Kidney (tissue), 14 donors: ENCODE measurements around the gene LCN1. TPM values are rescaled to one million over a fixed set of nuclear protein-coding genes. Genes with fewer than 3 reads are reported as not detected.

Source experiments
- DNase-seq, 5 donors: peaks; one replicate each; pipeline ENCODE4 v3.0.0-alpha.2; 2013 to 2020
- FAIRE-seq: peaks from 2 replicates; lab custom pipeline; 2012; peaks lifted over from hg19 to GRCh38; lab: Jason Lieb, UNC
- H3K27ac ChIP-seq, 2 donors: one replicate each; pipeline ENCODE4 v1.7.0; 2013; ENCODE audit warnings: low read depth in 2 of 2, low read length in 2 of 2, inconsistent platforms in 1 of 2
- H3K27me3 ChIP-seq: one replicate; pipeline ENCODE4 v1.7.1; 2013; ENCODE audit warnings: low read length, inconsistent platforms; ENCODE audit not compliant: control insufficient read depth, insufficient read depth
- H3K36me3 ChIP-seq, 3 donors: one replicate each; pipeline versions ENCODE4 v1.7.0 to v1.7.1; 2013; ENCODE audit warnings: low read length in 3 of 3, control low read depth in 1 of 3, inconsistent platforms in 1 of 3; ENCODE audit not compliant: insufficient read depth in 3 of 3, control insufficient read depth in 2 of 3
- H3K4me1 ChIP-seq, 3 donors: one replicate each; pipeline versions ENCODE4 v1.7.0 to v1.7.1; 2013; ENCODE audit warnings: low read length in 3 of 3, inconsistent platforms in 1 of 3, low read depth in 1 of 3; ENCODE audit not compliant: control insufficient read depth in 2 of 3, insufficient read depth in 2 of 3
- H3K4me3 ChIP-seq, 3 donors: one replicate each; pipeline versions ENCODE4 v1.7.0 to v1.8.1; 2013; ENCODE audit warnings: low read length in 3 of 3, control low read depth in 1 of 3, inconsistent platforms in 1 of 3
- H3K9ac ChIP-seq, 3 donors: one replicate each; pipeline versions ENCODE4 v1.7.0 to v1.7.1; 2013; ENCODE audit warnings: low read length in 3 of 3, control low read depth in 1 of 3, inconsistent platforms in 1 of 3
- H3K9me3 ChIP-seq, 3 donors: one replicate each; pipeline versions ENCODE4 v1.7.0 to v1.7.1; 2013; ENCODE audit warnings: low read length in 3 of 3, control low read depth in 1 of 3, inconsistent platforms in 1 of 3; ENCODE audit not compliant: control insufficient read depth in 2 of 3, insufficient read depth in 1 of 3
- intact Hi-C: fragments of 100-400 bp; cut with DNase I; formaldehyde crosslinking; loops from one replicate; pipeline ENCODE4 v1.11.1; 2022
- polyA plus RNA-seq: library from polyadenylated mRNA; stranded (reverse); fragments of 350-450 nt; fragmentation: Illumina TruSeq; extraction: RNeasy Lipid Tissue Mini Kit (QIAGEN cat#74804); gene quantifications from one replicate; pipeline ENCODE4 v1.2.3, GENCODE V29; 2014; ENCODE audit warnings: low read depth, low replicate concordance; ENCODE audit not compliant: insufficient read depth
- total RNA-seq: library from RNA; stranded (reverse); fragmentation: NEBNext Ultra II Directional; extraction: Animal tissue kit (Norgen Biotek cat#: 25700); gene quantifications from one replicate; pipeline ENCODE4 v1.2.1, GENCODE V29; 2021
- TF ChIP-seq, protein P1 (sequence below): IDR thresholded peaks from 3 replicates; pipeline ENCODE4 v1.5.1; 2012; ENCODE audit warnings: mild to moderate bottlenecking, moderate library complexity, borderline replicate concordance; ENCODE audit not compliant: insufficient read depth; ENCODE audit errors: extremely low read depth
- donor health status: control.
- donor health status: control.
- donor health status: control.
- donor health status: control.
- donor health status: control.
- donor health status: DM: yes; HTN: yes; CAD: no.
- donor health status: Normal renal cell carcinoma (clear cell type).

Gene LCN1
- total and polyA plus RNA-seq, 2 donors from 2014 or later: not detected

GRCh38 chr9:135478829-135479468 lies 42.3 kb upstream of the LCN1 start:
- H3K27me3 ChIP-seq: no peaks in the 10 kb centered on the region
- H3K9me3 ChIP-seq: no peaks in the 10 kb centered on the region
- intact Hi-C loops: no loop called here
- H3K4me3 ChIP-seq: peak overlapping the region in 2 of 3 donors; percentile 19 to 63
- H3K9ac ChIP-seq: peak overlapping the region in 1 of 3 donors; percentile 28
- H3K27ac ChIP-seq: peak overlapping the region; percentile 80 to 89
- H3K36me3 ChIP-seq: no peaks in the 10 kb centered on the region
- peak; percentile 55 to 77 (median 72) for DNase-seq
- TF ChIP-seq, protein P1, sequence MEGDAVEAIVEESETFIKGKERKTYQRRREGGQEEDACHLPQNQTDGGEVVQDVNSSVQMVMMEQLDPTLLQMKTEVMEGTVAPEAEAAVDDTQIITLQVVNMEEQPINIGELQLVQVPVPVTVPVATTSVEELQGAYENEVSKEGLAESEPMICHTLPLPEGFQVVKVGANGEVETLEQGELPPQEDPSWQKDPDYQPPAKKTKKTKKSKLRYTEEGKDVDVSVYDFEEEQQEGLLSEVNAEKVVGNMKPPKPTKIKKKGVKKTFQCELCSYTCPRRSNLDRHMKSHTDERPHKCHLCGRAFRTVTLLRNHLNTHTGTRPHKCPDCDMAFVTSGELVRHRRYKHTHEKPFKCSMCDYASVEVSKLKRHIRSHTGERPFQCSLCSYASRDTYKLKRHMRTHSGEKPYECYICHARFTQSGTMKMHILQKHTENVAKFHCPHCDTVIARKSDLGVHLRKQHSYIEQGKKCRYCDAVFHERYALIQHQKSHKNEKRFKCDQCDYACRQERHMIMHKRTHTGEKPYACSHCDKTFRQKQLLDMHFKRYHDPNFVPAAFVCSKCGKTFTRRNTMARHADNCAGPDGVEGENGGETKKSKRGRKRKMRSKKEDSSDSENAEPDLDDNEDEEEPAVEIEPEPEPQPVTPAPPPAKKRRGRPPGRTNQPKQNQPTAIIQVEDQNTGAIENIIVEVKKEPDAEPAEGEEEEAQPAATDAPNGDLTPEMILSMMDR: no peak
- FAIRE-seq: no peak
- peaks cover 0 to 8% (median 0%) of the 10 kb centered on the region in 3 donors for H3K4me1 ChIP-seq

GRCh38 chr9:135479469-135480052 lies 41.7 kb upstream of the LCN1 start, which contains the start of gene PPP1R26:
TSS of gene PPP1R26 (plus strand) at chr9:135479782. CDS start at chr9:135484511, 4,729 bp downstream.
- FAIRE-seq (no peak), DNase-seq (peak in 4 of 5 donors; percentile 38 to 67 (median 54))
- H3K4me1 ChIP-seq: peaks cover 0 to 8% (median 0%) of the 10 kb centered on the region in 3 donors
- peak within 1 kb of the TSS; percentile 56 to 79 (median 71) for H3K4me3 ChIP-seq
- no peaks in the 10 kb centered on the region for H3K27me3 ChIP-seq
- H3K27ac ChIP-seq: peak within 1 kb of the TSS; percentile 80 to 89
- intact Hi-C loops: no loop called here
- TF ChIP-seq, protein P1: no peak
- peak within 1 kb of the TSS; percentile 6 to 55 (median 51) for H3K9ac ChIP-seq
- no peaks in the 10 kb centered on the region for H3K9me3 ChIP-seq
- peaks cover 0 to 3% (median 0%) of the 10 kb centered on the region in 3 donors for H3K36me3 ChIP-seq

DNA sequence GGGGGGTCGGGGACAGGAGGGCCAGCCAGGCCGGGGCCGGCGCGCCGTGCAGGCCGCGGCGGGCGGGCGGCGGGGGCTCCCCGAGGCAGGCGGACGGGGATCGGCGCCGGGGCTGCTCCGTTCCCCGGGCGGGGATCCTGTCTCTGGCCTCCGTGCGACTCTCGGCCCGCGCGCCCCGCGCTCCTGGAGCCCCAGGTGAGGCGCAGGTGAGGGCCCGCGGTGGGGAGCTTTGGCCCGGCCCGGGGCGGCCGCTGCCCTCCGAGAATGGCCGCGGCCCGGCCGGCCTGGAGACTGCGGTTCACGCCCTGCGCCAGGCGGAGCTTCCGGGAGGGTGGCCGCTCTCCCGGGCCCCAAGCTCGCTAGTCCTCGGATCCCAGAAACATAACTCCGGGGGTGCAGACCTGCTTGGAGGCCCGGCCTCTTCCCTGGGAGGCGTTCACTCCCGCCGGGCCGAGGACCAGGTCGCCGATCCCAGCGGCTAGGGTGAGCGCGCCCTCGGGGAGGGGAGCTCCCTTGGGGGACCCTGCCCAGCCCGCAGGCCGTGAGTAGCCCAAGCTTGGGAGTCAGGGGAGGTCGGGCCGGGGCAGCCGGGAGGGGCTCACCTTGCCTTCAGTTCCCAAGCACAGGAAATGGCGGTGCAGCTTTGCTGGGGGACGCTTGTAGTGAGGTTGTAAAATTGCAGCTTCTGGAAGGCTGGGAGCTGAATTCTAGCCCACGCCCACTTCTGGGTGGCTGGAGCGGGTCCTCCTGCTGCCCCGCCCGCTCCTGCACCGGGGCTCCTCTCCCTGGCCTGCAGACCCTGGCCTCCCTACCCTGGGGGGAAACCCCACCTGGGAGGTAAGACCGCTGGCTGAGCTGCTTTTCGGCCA lies 40.9 kb upstream of the LCN1 start:
- no peak for FAIRE-seq
- TF ChIP-seq, protein P1: no peak
- intact Hi-C loops: no loop called here
- H3K27me3 ChIP-seq: no peaks in the 10 kb centered on the region
- H3K4me3 ChIP-seq: peak overlapping the region; percentile 56 to 79 (median 71)
- no peaks in the 10 kb centered on the region for H3K9me3 ChIP-seq
- H3K9ac ChIP-seq: peak overlapping the region; percentile 6 to 55 (median 51)
- peak overlapping the region; percentile 72 to 80 for H3K27ac ChIP-seq
- H3K36me3 ChIP-seq: peaks cover 0 to 5% (median 0%) of the 10 kb centered on the region in 3 donors
- H3K4me1 ChIP-seq: peaks cover 0 to 12% (median 0%) of the 10 kb centered on the region in 3 donors
- DNase-seq: peak in 4 of 5 donors; percentile 67 to 82 (median 76)
